Spinal cord (tissue), 10 donors: ENCODE results near the gene TMEM138. TPM values are rescaled to one million over a fixed set of nuclear protein-coding genes. Genes with fewer than 3 reads are reported as not detected.

Experiments used
- DNase-seq, 6 donors: peaks; one replicate each; pipeline versions ENCODE4 v3.0.0 to v3.0.0-alpha.2; 2013 to 2015; ENCODE audit warnings: low spot score in 6 of 6, low read depth in 4 of 6
- H3K27ac ChIP-seq: one replicate; pipeline ENCODE4 v1.5.1; 2013; ENCODE audit warnings: low read depth, low read length, control low read depth
- H3K27me3 ChIP-seq: one replicate; pipeline ENCODE4 v1.6.1; 2013; ENCODE audit warnings: low read length; ENCODE audit not compliant: control insufficient read depth, insufficient read depth
- H3K36me3 ChIP-seq: one replicate; pipeline ENCODE4 v1.6.1; 2013; ENCODE audit warnings: low read length; ENCODE audit not compliant: control insufficient read depth, insufficient read depth
- H3K4me1 ChIP-seq: one replicate; pipeline ENCODE4 v1.6.1; 2013; ENCODE audit warnings: low read length; ENCODE audit not compliant: control insufficient read depth, insufficient read depth
- H3K4me3 ChIP-seq: one replicate; pipeline ENCODE4 v1.5.1; 2013; ENCODE audit warnings: low read depth, low read length, control low read depth
- H3K9me3 ChIP-seq: one replicate; pipeline ENCODE4 v1.6.1; 2013; ENCODE audit warnings: low read length; ENCODE audit not compliant: control insufficient read depth, insufficient read depth
- WGBS: methylation state at CpG from one replicate; pipeline ENCODE4 v1.1.5; 2013; ENCODE audit warnings: missing lambda C conversion rate; ENCODE audit not compliant: insufficient coverage; 5-methylcytosine and 5-hydroxymethylcytosine counted together
- polyA plus RNA-seq, 2 donors: library from polyadenylated mRNA; unstranded; fragments of 120-200 nt; gene quantifications; one replicate each; pipeline ENCODE4 v1.2.1, GENCODE V29; 2013; ENCODE audit not compliant: insufficient read length in 2 of 2
- total RNA-seq, 2 donors: library from RNA; depleted of rRNA in 1 of 2; stranded (reverse); fragments of 120-200 nt in 1 of 2; fragments of >200 nt in 1 of 2; gene quantifications; one replicate each; pipeline versions ENCODE4 v1.2.3 to v1.2.4, GENCODE V29; 2013 to 2014
- donor health status: healthy.

Gene TMEM138
- total and polyA plus RNA-seq, 4 donors: 19.0 to 41.2 (median 31.3) TPM

DNA sequence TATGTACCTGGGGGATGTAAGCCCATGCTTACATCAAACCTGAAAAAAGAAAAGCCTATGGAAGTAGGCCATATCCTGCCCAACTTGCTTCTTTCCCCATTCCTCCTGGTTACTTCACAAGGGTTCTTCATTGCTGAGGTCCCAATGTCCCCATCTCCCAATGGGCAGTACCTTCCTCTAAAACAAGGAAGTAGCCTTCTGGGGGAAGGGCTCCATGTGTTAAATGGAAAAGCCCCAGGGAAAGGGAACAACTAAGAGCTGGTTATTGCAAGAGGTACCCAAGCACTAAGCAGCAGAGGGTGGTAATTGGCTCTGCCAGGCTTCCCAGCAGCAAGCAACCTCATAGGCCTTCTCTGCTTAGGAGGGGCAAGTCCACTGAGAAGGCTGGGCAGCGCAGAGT, 41.5 kb downstream of the TMEM138 start:
- Histone ChIP-seq H3K4me1 (peaks cover 19% of the 10 kb centered on the region), H3K27ac (peak overlapping the region; percentile 4), H3K4me3 (no peak overlapping the region), H3K36me3 (peaks cover 44% of the 10 kb centered on the region), H3K9me3 (no peaks in the 10 kb centered on the region), H3K27me3 (no peaks in the 10 kb centered on the region)
- DNase-seq: peak in 1 of 6 donors; percentile 28
- 60% methylated on average over 1 of the region's 1 CpG for WGBS

DNA sequence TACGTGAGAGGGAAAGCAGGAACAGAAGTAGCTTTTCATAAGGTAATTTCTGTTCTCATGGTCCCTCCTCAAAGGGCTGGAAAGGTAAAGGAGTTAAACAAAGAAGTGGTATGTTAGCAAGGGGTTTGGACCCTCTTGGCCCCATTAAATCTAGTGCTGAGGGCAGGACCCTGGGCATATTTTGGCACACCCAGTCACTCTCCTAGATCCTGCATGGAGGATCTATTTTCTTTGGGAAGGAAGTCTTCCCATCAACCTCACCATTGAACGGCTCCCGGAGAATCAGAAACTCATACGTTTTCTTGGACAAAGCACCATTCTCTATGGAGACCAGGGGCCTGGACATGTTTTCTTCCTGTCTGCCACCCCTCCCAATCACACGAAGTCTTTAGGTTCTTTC, 41.9 kb downstream of the TMEM138 start:
- peak overlapping the region; percentile 4 for H3K27ac ChIP-seq
- H3K36me3 ChIP-seq: peaks cover 48% of the 10 kb centered on the region
- WGBS: 67% methylated on average over 4 of the region's 5 CpGs
- no peaks in the 10 kb centered on the region for H3K27me3 ChIP-seq
- no peak overlapping the region for H3K4me3 ChIP-seq
- H3K9me3 ChIP-seq: no peaks in the 10 kb centered on the region
- DNase-seq: peak in 4 of 6 donors; percentile 40 to 83 (median 60)
- H3K4me1 ChIP-seq: peaks cover 19% of the 10 kb centered on the region

DNA sequence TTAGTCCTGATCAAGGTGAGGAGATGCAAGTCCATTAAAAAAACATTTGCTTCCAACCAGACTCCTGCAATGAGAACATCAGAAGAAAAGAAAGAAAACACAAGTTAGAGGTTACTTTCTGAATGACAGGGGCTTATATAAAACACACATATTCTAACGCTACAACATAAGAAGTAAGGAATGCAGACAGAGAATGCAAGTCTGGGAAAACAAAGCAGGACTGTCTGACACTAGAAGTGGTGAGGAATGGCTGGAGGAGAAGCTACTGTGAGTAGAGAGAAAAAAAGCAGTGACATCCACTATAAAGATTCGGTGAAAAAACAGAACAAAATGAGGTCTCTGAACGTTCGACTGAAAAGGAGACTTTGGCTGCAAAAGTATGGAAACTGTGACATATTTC, 42.5 kb downstream of the TMEM138 start:
- no peak for DNase-seq
- H3K36me3 ChIP-seq: peaks cover 48% of the 10 kb centered on the region
- peak overlapping the region; percentile 4 for H3K27ac ChIP-seq
- H3K4me1 ChIP-seq: peaks cover 19% of the 10 kb centered on the region
- H3K27me3 ChIP-seq: no peaks in the 10 kb centered on the region
- no peaks in the 10 kb centered on the region for H3K9me3 ChIP-seq
- no peak overlapping the region for H3K4me3 ChIP-seq
- 45% methylated on average over 3 of the region's 4 CpGs for WGBS

DNA sequence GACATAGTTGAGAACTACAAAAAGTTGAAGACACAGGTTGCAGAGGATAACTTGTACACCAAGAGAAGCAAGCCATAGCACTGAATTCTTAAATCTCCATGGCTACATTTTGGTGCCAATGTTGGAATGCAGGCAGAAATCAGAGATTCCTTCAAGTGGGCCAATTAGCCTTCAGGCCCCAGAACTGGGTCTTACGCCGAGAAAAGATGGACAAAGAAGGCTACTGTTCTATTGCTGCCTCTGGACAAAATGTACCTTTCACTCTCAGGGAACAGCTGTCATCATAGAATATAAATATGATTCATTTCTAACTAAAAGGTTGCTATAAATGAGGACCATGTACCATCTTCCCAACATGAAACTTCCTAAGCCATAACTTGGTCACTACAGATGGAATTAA, 43.9 kb downstream of the TMEM138 start:
- no peaks in the 10 kb centered on the region for H3K9me3 ChIP-seq
- peaks cover 54% of the 10 kb centered on the region for H3K36me3 ChIP-seq
- peak in 4 of 6 donors; percentile 26 to 80 (median 64) for DNase-seq
- no peaks in the 10 kb centered on the region for H3K27me3 ChIP-seq
- WGBS: 40% methylated on average over 2 of the region's 2 CpGs
- no peak overlapping the region for H3K4me3 ChIP-seq
- peak overlapping the region; percentile 69 for H3K27ac ChIP-seq
- peaks cover 19% of the 10 kb centered on the region for H3K4me1 ChIP-seq

DNA sequence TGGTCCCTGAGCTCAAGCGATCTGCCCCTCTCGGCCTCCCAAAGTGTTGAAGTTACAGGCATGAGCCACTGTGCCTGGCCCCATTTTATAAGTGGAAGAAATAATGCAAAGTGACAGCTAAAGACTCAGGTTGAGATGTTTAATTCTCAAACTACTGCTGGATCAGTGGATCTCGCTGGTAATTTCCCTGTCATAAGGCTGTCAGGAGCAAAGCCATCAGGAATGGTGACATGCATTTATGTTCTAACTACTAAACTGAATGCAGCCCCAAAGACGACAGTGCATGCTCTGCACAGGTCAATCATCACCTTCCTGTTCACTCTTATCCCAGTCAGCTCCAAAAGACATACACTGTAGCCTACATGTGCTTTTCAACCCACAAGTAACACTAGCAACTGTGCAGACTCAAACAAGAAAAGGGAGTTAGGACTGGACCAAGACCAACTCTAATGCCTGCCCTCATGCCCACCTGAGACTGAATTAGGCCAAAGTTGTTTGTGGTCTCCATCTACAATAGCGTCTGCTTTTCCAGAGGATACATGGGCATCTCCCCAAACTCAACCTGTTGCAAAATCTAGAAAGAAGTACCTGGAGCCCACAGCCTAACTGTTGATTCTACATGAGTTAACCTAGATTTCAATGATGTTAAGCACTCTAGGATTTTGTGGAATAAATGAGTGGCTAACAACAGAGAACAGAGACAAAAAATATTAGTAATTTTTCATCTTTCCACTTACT, 45.0 kb downstream of the TMEM138 start:
- H3K4me3 ChIP-seq: no peak overlapping the region
- no peak for DNase-seq

DNA sequence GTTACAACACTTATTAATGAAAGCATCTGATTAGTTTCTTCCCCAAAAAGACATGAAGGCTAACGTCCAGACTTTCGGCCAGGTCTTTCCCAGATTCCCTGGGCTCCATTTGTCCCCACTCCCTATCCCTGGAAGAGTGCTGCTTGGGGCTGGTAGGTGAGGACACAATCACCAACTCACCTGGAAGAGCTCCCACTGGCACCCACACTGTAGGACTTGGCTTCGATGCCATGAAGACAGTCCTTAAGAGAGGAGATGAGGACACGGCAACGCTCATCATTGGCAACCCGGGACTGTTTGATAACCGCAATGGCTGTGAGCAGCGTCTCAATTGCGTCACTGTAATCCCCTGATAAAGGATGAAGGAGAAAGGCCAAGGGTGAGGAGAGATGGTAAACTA, 49.4 kb downstream of the TMEM138 start:
- WGBS: 97% methylated on average over 7 of the region's 9 CpGs
- no peaks in the 10 kb centered on the region for H3K27me3 ChIP-seq
- H3K36me3 ChIP-seq: peaks cover 82% of the 10 kb centered on the region
- DNase-seq: no peak
- peaks cover 5% of the 10 kb centered on the region for H3K4me1 ChIP-seq
- no peaks in the 10 kb centered on the region for H3K9me3 ChIP-seq
- H3K4me3 ChIP-seq: no peak overlapping the region
- H3K27ac ChIP-seq: no peak overlapping the region

More for the DNA sequence above, 45.0 kb downstream of the TMEM138 start:
- Histone ChIP-seq H3K36me3 (peaks cover 62% of the 10 kb centered on the region), H3K9me3 (no peaks in the 10 kb centered on the region), H3K4me1 (peaks cover 19% of the 10 kb centered on the region), H3K27ac (no peak overlapping the region), H3K27me3 (no peaks in the 10 kb centered on the region)
- 96% methylated on average over 5 of the region's 5 CpGs for WGBS

DNA sequence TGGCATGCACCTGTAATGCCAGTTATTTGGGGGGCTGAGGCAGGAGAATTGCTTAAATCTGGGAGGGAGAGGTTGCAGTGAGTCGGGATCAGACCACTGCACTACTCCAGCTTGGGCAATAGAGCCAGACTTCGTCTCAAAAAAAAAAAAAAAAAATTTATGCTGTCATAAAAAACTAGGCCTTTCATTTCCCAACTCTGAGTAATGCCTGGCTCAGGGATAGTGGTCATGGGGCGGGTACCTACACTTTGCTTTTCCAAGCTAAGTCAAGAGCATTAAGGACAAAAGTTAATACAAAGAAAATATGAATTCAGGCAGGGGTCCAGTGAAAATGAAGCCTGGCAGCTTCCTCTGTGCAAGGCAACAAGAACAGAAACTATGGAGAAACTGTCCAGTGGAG, 51.3 kb downstream of the TMEM138 start:
- peak in 1 of 6 donors; percentile 46 for DNase-seq
- H3K9me3 ChIP-seq: no peaks in the 10 kb centered on the region
- no peaks in the 10 kb centered on the region for H3K4me1 ChIP-seq
- H3K27me3 ChIP-seq: no peaks in the 10 kb centered on the region
- no peak overlapping the region for H3K4me3 ChIP-seq
- WGBS: 100% methylated on average over 1 of the region's 3 CpGs
- peaks cover 75% of the 10 kb centered on the region for H3K36me3 ChIP-seq
- H3K27ac ChIP-seq: no peak overlapping the region

DNA sequence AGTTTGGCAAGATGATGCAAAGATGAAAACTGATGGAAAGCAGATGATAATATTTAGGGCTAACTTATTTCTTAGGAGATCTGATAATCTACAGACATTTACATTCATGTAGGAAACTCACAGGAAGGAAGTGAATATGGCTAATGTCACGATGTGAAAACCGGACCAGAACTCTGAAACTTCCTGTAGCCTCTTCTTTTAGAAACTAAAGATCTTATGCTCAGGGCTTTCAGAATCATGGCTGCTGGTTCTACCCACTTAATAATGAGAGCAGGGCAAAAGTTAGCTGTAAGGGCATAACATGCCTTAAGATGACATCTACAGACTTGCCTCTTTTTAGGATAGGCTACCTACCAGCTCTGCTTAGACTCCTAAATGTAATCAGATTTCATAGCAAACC, 52.4 kb downstream of the TMEM138 start:
- Histone ChIP-seq H3K27me3 (no peaks in the 10 kb centered on the region), H3K36me3 (peaks cover 73% of the 10 kb centered on the region), H3K27ac (no peak overlapping the region), H3K4me1 (no peaks in the 10 kb centered on the region), H3K4me3 (no peak overlapping the region), H3K9me3 (no peaks in the 10 kb centered on the region)
- no peak for DNase-seq
- WGBS: 100% methylated on average over 2 of the region's 2 CpGs

DNA sequence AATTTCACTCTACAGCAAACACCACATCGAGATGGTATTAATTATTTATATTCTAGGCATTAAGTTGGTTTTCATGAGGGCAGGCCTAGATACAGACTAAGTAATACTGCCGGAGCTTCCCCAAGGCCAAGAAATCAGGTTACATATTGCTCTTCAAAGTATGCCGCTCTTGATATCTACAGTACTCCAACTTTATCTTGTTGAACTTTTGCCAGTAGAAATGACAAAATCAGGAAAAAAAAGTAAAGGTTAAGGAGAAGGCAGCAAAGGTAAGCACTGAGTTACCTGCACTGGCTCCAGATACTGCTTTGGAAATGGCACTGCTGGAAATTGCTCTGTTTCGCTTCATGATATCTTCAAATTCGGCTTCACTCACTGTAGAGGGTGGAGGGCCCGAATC, 53.2 kb downstream of the TMEM138 start:
- no CpG with 5 or more reads among the region's 6 CpGs for WGBS
- no peak for DNase-seq
- H3K36me3 ChIP-seq: peaks cover 74% of the 10 kb centered on the region
- no peak overlapping the region for H3K4me3 ChIP-seq
- no peaks in the 10 kb centered on the region for H3K4me1 ChIP-seq
- no peaks in the 10 kb centered on the region for H3K9me3 ChIP-seq
- H3K27me3 ChIP-seq: no peaks in the 10 kb centered on the region
- H3K27ac ChIP-seq: no peak overlapping the region

DNA sequence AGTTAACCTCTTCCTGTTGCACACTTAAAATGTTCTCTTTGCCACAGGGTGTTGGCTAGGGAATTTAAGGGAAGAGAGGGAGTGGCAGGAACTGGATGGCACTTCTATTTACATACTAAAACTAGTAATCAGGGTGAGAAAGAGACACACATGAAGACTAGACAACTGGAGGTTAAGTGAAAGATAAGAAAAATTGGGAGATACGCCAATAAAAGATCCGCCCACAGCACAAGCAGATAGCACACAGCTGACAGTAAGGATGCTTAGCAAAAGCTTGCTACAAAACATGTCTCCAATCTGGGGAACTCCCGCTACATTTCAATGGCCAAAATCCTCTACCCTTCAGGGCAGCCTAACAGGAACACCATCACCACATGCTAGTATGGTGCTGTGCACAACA, 54.8 kb downstream of the TMEM138 start:
- no peak for DNase-seq
- H3K4me1 ChIP-seq: no peaks in the 10 kb centered on the region
- H3K36me3 ChIP-seq: peaks cover 74% of the 10 kb centered on the region
- no peak overlapping the region for H3K27ac ChIP-seq
- 86% methylated on average over 3 of the region's 3 CpGs for WGBS
- no peaks in the 10 kb centered on the region for H3K9me3 ChIP-seq
- no peak overlapping the region for H3K4me3 ChIP-seq
- H3K27me3 ChIP-seq: no peaks in the 10 kb centered on the region
